Dendritic cell treated with granulocyte-macrophage colony-stimulating factor and Interleukin-4, amounts not matched to agents 40 ng/mL and 50 ng/mL, for 4 days (primary cell): ENCODE data around the gene DOP1B.
A peak's percentile ranks its signal among the peaks of the same experiment; 100 is the strongest.

Experiments used
- H3K27ac Mint-ChIP-seq: one replicate; pipeline ENCODE4 v1.8.0; 2022; ENCODE audit warnings: mild to moderate bottlenecking, mixed read lengths
- H3K27me3 Mint-ChIP-seq: one replicate; pipeline ENCODE4 v1.8.0; 2022; ENCODE audit warnings: mild to moderate bottlenecking, mixed read lengths
- H3K36me3 Mint-ChIP-seq: one replicate; pipeline ENCODE4 v1.8.0; 2022; ENCODE audit warnings: low read depth, mixed read lengths
- H3K4me1 Mint-ChIP-seq: one replicate; pipeline ENCODE4 v1.8.0; 2022; ENCODE audit warnings: low read depth, mixed read lengths
- H3K4me3 Mint-ChIP-seq: one replicate; pipeline ENCODE4 v1.8.0; 2022; ENCODE audit warnings: mild to moderate bottlenecking, moderate library complexity, mixed read lengths
- H3K9me3 Mint-ChIP-seq: one replicate; pipeline ENCODE4 v1.8.0; 2022; ENCODE audit warnings: mixed read lengths
- intact Hi-C: fragments of 100-400 bp; cut with micrococcal nuclease; formaldehyde crosslinking; loops from one replicate; pipeline ENCODE4 v1.15.0; 2022

Gene DOP1B

GRCh38 chr21:36149788-36150711, 6.6 kb upstream of the DOP1B start:
- H3K27me3 Mint-ChIP-seq, result no peaks in the 10 kb centered on the region

GRCh38 chr21:36155603-36156338, 853 bp upstream of the DOP1B start:
- intact Hi-C loops, result loop anchor here (10.0 kb wide), 2 partner anchors 169 to 919 kb away; partner anchors contain the start of genes MORC3, PIGP and TTC3
- Mint-ChIP-seq H3K27ac (peak overlapping the region; percentile 82), H3K4me1 (peaks cover 52% of the 10 kb centered on the region), H3K4me3 (peak overlapping the region; percentile 88), H3K36me3 (peaks cover 16% of the 10 kb centered on the region), H3K9me3 (no peaks in the 10 kb centered on the region), H3K27me3 (peaks cover 6% of the 10 kb centered on the region)

More at GRCh38 chr21:36149788-36150711, 6.6 kb upstream of the DOP1B start:
- Mint-ChIP-seq H3K4me3 (peak overlapping the region; percentile 56), H3K4me1 (peaks cover 37% of the 10 kb centered on the region), H3K9me3 (no peaks in the 10 kb centered on the region), H3K36me3 (peaks cover 20% of the 10 kb centered on the region), H3K27ac (peak overlapping the region; percentile 90)
- intact Hi-C loops, result loop anchor here (2.0 to 10.0 kb wide), 3 partner anchors 15 to 925 kb away; partner anchors contain the start of genes CBR3, MORC3, PIGP and TTC3

GRCh38 chr21:36156339-36156814, 247 bp upstream of the DOP1B start:
- Mint-ChIP-seq H3K27ac (peak overlapping the region; percentile 82), H3K4me1 (peaks cover 49% of the 10 kb centered on the region), H3K9me3 (no peaks in the 10 kb centered on the region), H3K27me3 (peaks cover 6% of the 10 kb centered on the region), H3K4me3 (peak overlapping the region; percentile 88), H3K36me3 (peaks cover 20% of the 10 kb centered on the region)
- intact Hi-C loops, result loop anchor here (10.0 kb wide), 2 partner anchors 168 to 918 kb away; partner anchors contain the start of genes MORC3, PIGP and TTC3

DNA sequence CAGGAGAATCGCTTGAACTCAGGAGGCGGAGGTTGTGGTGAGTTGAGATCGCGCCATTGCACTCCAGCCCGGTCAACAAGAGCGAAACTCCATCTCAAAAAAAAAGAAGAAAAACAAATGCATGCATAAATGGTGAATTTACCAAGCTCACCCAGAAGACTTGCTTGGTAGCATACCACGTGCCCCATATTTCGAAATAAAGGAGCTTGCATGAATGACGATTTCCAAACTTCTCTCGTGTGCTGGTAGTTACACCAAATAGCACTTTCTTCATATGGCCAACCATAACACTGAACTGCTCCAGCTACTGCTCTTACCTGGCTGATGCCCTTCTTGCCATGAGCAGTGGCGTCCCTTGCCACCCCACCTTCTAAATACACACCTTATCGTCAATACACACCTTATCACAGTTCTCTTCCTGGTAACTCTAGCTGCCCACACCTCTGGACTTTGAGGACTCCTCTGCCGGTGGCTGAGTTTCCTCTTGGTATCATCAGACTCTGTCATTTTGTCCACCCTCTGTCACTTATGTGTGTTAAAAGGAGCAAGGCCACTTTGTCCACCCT, 2.8 kb downstream of the DOP1B start:
- H3K27me3 Mint-ChIP-seq, result peaks cover 6% of the 10 kb centered on the region
- peaks cover 70% of the 10 kb centered on the region for H3K4me1 Mint-ChIP-seq
- no peaks in the 10 kb centered on the region for H3K9me3 Mint-ChIP-seq
- intact Hi-C loops, result loop anchor here (10.0 kb wide), 2 partner anchors 165 to 915 kb away; partner anchors contain the start of genes MORC3, PIGP and TTC3
- H3K36me3 Mint-ChIP-seq, result peaks cover 37% of the 10 kb centered on the region
- peak overlapping the region; percentile 30 for H3K4me3 Mint-ChIP-seq
- H3K27ac Mint-ChIP-seq, result peak overlapping the region; percentile 79

DNA sequence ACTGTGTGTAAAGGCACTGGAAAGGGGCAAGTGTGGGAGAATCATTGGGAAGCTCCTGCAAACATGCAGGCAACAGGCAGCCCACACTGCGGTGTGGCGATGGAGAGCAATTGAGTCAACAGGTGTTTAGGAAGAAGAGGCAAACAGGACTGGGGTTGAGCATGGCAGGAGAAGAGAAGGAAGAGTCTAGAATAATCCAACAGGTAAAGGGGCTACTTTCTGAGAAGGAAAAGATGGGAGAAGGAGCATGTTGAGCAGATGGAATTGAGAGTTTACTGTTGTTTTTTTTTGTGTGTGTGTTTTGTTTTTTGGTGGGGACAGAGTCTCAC, 4.2 kb downstream of the DOP1B start:
- Mint-ChIP-seq H3K4me3 (no peak overlapping the region), H3K27ac (no peak overlapping the region), H3K27me3 (peaks cover under 1% of the 10 kb centered on the region), H3K4me1 (peaks cover 64% of the 10 kb centered on the region), H3K9me3 (no peaks in the 10 kb centered on the region), H3K36me3 (peaks cover 49% of the 10 kb centered on the region)
- intact Hi-C loops, result no loop called here

GRCh38 chr21:36162631-36163030, 6.0 kb downstream of the DOP1B start:
- Mint-ChIP-seq H3K9me3 (no peaks in the 10 kb centered on the region), H3K27me3 (no peaks in the 10 kb centered on the region), H3K27ac (peak overlapping the region; percentile 24), H3K36me3 (peaks cover 62% of the 10 kb centered on the region), H3K4me3 (no peak overlapping the region), H3K4me1 (peaks cover 74% of the 10 kb centered on the region)
- intact Hi-C loops, result no loop called here

GRCh38 chr21:36163750-36164741, 7.4 kb downstream of the DOP1B start:
- Mint-ChIP-seq H3K4me3 (no peak overlapping the region), H3K4me1 (peaks cover 68% of the 10 kb centered on the region), H3K27ac (peak overlapping the region; percentile 24), H3K9me3 (no peaks in the 10 kb centered on the region), H3K27me3 (no peaks in the 10 kb centered on the region), H3K36me3 (peaks cover 76% of the 10 kb centered on the region)
- intact Hi-C loops, result no loop called here

DNA sequence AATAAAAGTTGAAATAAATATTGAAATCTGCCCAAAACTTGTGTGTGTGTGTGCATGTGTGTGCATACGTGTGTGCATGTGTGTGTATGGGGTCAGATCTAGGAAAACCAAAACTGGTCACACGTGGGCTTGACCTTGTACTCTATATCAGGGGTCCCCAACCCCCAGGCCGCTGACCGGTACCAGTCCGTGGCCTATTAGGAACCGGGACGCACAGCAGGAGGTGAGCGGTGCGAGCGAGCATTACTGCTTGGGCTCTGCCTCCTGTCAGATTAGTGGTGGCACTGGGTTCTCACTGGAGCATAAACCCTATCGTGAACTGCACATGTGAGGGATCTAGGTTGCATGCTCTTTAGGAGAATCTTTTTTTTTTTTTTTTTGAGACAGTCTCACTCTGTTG, 8.7 kb downstream of the DOP1B start:
- H3K27me3 Mint-ChIP-seq, result no peaks in the 10 kb centered on the region
- intact Hi-C loops, result no loop called here
- no peaks in the 10 kb centered on the region for H3K9me3 Mint-ChIP-seq
- H3K36me3 Mint-ChIP-seq, result peaks cover 80% of the 10 kb centered on the region
- peaks cover 67% of the 10 kb centered on the region for H3K4me1 Mint-ChIP-seq
- H3K27ac Mint-ChIP-seq, result no peak overlapping the region
- H3K4me3 Mint-ChIP-seq, result no peak overlapping the region

DNA sequence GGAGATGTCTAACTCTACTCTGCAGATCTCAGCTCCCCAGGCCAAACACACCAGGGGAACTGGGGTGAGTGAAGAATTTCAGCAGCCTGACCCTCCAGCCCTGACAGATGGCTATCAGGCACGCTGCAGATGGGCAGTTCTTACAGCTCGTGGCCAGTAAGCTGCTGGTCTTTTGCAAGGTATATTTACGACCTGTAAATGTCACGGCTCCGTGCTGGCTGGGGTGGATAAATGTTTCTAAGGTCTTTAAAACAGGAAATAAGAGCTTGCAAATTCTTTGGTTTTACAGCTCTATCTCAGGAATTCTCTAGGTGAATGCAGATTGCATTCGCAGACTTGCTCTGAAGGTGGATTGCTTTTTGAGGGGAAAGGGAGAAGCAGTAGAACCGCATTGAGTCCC, 10.1 kb downstream of the DOP1B start:
- H3K4me3 Mint-ChIP-seq, result no peak overlapping the region
- H3K36me3 Mint-ChIP-seq, result peaks cover 69% of the 10 kb centered on the region
- H3K27ac Mint-ChIP-seq, result no peak overlapping the region
- peaks cover 66% of the 10 kb centered on the region for H3K4me1 Mint-ChIP-seq
- intact Hi-C loops, result no loop called here
- H3K27me3 Mint-ChIP-seq, result no peaks in the 10 kb centered on the region
- no peaks in the 10 kb centered on the region for H3K9me3 Mint-ChIP-seq

GRCh38 chr21:36167541-36167940, 10.9 kb downstream of the DOP1B start:
- Mint-ChIP-seq H3K9me3 (no peaks in the 10 kb centered on the region), H3K4me1 (peaks cover 66% of the 10 kb centered on the region), H3K4me3 (no peak overlapping the region), H3K36me3 (peaks cover 61% of the 10 kb centered on the region), H3K27ac (no peak overlapping the region), H3K27me3 (no peaks in the 10 kb centered on the region)
- intact Hi-C loops, result no loop called here

DNA sequence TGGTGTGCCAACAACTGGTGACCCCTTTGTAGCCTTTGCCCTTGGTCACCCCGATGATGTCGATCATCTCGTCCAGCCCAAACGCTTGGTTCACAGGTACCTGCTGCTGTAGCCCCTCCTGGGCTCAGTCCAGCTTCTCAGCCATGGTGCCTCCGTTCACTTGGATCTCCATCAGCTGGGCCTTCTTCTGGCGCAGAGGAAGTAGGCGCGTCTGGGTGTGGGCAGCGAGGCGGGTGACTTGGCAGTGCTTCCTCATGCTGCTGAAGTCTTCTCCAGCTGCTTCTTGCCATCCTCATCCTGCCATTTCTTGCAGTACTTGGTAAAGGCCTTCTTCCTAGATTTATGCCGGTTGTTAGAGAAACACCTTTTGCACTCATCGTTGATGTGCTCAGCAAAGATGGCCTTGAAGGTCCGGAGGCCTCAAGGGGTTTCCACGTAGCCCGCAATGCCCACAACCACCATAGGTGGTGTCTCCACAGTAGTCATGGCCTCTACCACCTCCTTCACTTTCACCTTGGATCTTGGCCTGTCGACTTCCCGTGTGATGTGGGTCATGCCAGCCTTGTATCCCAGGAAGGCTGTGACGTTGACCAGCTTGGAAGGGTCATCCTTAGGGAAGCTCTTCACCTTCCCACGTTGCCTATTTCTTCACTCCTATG, 13.0 kb downstream of the DOP1B start:
- Mint-ChIP-seq H3K27ac (peak overlapping the region; percentile 76), H3K4me1 (peaks cover 52% of the 10 kb centered on the region), H3K4me3 (no peak overlapping the region), H3K9me3 (no peaks in the 10 kb centered on the region), H3K36me3 (peaks cover 54% of the 10 kb centered on the region), H3K27me3 (no peaks in the 10 kb centered on the region)
- intact Hi-C loops, result no loop called here

- Mint-ChIP-seq H3K9me3 (no peaks in the 10 kb centered on the region), H3K27ac (peak overlapping the region; percentile 94), H3K4me3 (no peak overlapping the region), H3K36me3 (peaks cover 55% of the 10 kb centered on the region), H3K27me3 (no peaks in the 10 kb centered on the region), H3K4me1 (peaks cover 62% of the 10 kb centered on the region)
- intact Hi-C loops, result no loop called here
These were observed 14.2 kb downstream of the DOP1B start for GRCh38 chr21:36170823-36171222.
